Mesenteric fat pad (tissue), 1 donor: Measurements from ENCODE around the gene ATP10B. TPM values are rescaled to one million over a fixed set of nuclear protein-coding genes. Genes with fewer than 3 reads are reported as not detected.
"Not testable (repeated sequence)": the region's sequence is repeated elsewhere in the genome, so short reads cannot be mapped to it uniquely, and the experiment has no call there.

ENCODE experiments used
- DNase-seq: peaks from one replicate; pipeline ENCODE4 v3.0.0-alpha.2; 2020; ENCODE audit warnings: low spot score
- total RNA-seq: library from RNA; stranded (reverse); fragmentation: NEBNext Ultra II Directional; extraction: Animal tissue kit (Norgen Biotek cat#: 25700); gene quantifications from one replicate; pipeline ENCODE4 v1.2.1, GENCODE V29; 2021
- donor health status: DM: yes; HTN: yes; CAD: no.

ATP10B gene
- total RNA-seq, 1 donor from 2014 or later = 0.42 TPM

DNA sequence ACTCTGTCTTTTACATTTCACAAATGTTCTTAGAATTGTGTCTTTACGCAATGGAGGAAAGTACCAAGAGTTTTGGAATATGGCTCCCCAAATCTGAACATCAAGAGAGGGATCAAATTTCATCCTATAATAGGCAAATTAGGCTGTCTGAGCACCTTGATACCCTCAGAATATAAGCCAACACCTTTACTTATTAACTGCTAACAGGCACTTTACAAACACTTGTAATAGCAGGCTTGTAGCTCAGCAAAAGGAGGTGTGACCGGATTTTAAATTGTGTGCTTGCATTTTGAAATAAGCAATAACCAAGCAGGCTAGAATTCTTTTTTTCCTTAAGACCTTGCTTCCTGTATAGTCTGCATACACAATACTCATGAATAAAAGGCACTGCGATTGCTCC is 92.0 kb downstream of the ATP10B start:
- no peak for DNase-seq

DNA sequence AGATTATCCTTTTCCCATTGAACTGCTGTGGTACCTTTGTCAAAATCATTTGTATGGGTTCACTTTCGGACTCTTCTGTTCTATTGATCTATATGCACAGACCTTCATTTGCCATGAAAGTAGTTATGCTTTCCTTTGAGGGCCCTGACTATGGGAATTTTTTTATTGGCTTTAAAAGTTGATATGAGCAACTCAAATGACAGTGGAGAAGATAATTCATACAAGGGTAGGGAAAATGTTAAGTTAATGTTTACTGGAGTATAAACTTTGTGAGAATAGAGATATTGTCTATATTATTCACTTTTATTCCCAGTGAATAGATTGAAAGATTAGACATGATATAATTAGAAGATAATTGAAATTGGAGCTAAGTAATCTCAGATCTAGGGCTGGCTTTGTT is 94.8 kb downstream of the ATP10B start:
- DNase-seq = no peak

DNA sequence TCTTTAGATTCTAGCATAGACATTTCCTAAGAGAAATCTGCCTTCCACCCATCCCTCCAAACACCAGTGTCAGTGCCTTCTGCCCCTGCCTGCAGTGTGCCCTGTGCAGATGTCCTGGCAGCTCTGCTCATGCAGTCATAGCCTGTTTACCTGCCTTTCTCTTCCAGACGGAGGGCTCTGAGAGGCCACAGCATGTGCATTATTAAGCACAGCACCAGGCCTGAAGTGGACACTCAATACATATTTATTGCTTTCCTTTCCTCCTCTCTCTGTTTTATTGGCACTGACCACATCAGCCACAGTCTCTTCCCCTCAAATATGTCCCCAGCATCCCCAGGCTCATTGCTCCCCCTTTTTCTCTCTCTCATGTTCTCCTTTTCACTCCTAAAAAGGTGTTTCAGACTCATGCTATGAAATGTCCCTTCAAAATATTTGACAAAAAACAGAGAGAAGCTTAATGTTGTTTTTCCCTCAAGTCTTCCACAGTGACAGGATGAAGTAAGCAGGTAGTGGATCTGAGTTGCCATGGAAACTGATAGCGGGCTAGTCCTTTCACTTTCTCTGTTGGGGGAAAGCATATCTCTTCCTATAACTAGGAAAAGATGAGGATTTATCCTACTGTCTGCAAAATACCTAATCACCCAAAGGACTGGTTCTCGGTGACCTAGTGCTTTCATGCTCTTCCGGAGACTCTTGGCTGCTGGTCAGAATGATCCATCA is 100.9 kb downstream of the ATP10B start:
- no peak for DNase-seq

DNA sequence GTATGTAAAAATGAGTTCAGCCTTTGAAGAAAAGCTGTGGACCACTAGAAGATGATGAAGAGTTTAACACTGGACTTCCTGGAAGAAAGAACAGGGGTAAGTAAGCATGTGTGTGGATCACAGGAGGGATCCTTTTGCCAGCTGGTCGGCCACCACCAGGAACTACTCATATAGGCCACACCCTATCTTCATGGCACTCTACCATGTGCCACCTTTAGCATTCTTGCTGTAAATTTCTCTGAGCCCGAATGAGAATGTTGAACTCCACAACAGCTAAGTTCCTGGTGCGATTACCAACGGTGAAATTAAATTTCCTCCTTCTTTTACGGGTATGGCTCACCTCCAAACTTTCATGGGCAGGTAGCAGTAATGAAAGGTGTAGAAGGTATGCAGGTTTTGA is 102.3 kb downstream of the ATP10B start:
- no peak for DNase-seq

DNA sequence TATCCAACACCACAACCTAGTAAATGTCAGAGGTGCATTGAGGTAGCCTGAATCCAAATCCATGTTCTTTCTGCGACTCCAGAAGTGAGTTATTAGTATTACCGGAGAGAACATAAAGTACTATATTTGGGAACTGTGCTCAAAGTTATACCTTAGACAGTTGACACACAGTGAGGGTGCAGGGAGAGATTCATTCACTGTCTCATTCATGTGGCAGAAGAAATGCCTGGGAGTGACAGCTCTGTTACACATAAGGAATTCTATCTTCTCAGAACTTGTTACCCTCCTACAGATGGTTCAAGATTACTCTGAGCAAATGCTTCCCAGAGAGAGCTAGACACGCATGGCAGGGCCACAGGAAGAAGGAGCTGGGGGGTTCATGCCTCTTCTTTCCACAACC is 103.0 kb downstream of the ATP10B start:
- DNase-seq = no peak

DNA sequence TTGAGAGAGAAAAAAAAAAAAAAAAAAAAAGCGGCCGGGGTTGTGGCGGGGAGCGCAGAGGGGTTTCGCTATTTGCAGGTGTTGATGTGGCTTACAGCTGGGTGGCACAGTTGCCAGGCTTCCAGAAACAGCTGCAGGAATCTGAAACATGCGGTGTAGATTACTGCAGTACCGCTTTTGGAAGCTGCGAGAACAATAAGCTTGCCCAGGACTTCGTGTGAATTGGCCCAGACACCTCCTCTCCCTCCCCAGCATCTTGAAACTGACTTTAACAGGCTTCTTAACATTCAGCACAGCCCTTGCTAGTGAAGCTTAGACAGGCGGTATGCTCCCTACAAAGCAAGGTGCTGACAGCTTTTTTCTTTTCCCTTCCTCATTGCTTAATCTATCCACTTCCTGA is 104.0 kb downstream of the ATP10B start:
- DNase-seq = no peak

DNA sequence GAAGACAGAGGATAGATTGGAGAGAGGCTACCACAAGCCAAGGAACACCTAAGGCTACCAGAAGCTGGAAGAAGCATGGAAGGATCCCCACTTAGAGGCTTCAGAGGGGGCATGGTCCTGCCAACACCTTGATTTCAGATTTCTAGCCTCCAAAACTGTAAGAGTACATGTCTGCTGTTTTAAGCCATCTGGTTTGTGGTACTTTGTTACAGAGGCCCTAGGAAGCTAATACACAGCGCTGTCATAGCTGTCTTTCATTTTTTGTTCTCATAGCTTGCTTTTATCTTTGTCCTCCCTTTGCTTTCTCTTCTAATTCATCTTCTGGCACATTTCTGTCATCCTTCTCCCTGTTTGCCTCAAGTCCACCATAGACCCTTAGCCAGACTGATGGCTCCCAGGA is 104.5 kb downstream of the ATP10B start:
- DNase-seq = no peak

DNA sequence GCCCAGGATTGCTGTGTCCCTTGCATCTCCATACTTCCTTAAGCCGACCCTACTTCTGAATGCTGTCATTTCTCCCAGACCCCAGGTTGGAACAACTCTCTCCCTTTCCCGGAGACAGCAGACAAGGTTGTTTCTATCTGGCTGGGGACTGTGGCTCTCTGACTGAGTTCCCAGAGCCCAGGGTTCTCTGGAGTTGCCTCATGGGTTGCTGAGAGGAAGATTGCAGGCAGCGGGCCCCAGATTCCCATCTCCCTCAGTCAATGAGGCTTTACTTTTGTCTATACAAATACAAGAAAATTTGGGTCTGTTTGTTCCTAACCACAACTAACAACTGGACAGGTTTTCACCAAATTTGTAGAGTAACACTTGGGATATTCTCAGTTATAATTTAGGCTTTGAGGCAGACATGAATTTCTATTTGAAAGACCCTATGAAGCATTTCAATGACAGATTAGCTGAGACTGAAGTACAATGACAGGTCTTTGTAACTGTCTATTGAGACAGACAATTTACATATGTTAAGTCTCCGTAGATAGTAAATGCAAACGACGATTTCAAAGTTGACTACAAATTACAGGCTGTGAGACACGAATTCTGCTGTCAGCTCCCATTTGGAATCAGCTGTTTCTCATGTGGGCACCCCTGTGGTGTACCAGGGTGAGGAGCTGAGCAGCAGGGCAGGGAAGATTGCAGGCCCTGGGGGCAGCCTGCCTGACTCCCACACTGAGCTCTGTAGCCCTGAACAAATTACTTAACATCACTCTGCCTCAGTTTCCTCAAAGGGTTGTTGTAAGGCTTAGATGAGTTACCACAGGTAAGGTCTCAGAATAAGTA is 107.5 kb downstream of the ATP10B start:
- DNase-seq = no peak

DNA sequence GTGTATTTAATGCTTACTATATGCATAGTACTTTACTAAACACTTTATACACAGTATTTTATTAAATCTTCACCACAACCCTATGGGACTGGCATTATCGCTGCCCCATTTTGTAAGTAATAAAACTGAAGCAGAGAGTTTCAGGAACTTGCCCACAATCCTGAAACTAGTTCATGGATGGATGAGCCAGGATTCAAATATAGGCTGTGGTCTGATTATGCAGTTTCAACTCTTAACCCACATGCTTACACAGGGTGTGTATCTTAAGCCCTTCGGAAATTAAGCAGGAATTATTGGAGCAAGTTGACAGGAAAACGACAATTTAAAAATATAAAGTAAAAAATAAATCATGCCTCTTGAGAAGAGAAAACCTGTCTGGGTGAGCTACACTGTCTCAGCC is 109.0 kb downstream of the ATP10B start:
- no peak for DNase-seq

DNA sequence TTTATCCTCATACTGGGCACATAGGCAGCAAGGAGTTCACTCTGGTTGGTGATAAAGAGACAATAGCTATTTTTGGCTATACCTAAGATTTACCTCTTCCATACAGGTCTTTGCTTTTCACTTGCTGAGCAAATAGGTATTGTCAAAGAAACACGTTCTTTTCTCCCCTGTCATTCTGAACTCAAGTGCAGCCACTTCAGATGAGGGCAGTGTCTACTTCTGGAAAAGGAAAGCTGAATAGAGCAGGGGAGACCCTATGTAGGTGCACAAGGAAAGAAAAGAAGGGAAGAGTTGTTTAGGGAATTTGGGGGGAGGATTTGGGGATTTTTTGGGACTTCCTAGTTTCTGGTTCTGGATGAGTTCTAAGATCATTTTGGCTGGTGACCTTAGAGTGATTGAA is 109.6 kb downstream of the ATP10B start:
- DNase-seq = no peak

DNA sequence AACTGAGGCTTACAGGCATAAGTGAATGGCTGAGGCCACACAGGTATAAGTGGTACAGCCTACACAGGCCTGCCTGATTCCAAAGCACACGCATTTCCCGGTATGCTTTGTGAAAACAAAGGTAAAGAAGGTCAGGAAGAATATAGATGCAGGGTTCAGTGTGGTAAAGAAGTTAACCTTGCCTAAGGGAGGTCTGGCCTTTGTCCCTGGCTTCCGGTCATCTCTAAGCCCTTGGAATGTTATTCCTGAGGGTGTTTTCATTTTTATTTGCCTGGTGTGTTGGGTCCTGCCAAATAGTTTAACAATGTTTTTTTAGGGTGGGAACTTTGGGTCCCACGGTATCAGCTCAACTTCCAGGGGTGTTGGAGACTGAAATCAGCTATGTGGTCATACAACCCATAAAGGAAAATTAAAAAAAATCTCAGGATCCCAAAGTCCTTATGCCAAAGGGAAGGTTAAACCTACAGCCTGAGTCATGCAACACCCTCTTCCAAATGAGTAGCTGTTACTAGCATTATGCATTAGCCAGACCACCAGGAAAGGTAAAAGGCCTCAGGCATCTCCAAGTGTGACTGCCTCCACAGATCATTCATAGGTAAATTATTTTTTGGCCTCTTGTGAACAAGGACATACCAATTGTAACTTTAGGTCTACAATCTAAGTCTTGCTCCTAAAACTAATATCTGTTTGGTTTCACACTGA is 124.6 kb downstream of the ATP10B start:
- DNase-seq = no peak

DNA sequence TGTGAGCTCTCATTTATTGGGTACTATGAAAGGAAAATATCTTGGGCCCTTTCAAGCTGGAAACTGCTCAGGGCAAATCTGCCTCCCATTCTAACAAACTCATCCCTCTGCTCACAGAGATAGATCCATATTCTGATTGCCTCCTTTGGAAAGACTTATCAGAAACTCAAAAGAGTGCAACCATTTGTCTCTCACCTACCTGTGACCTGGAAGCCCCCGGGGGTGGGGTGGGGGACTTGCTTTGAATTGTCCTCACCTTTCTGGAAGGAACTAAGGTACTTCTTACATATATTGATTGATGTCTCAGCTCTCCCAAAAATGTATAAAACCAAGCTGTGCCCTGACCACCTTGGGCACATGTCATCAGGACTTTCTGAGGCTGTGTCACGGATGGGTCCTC is 125.3 kb downstream of the ATP10B start:
- DNase-seq = no peak

DNA sequence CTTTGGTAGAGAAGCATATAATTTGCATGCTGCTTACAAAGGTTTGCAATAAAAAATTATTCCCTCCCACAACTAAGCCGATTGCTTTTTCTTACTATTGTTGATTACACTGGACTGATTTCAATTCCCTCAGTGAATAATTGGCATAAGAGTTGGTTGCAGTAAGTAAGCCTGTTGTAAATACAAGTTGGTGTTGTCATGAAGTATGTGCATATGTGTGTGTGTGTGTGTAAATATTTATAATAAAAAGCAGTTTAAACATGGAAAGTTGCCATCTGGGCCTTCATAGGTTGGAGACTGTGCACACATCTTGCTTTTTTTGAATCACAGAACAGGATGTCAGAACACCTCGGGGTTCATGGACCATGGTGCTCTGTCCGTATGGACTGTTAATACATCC is 131.2 kb downstream of the ATP10B start:
- no peak for DNase-seq

DNA sequence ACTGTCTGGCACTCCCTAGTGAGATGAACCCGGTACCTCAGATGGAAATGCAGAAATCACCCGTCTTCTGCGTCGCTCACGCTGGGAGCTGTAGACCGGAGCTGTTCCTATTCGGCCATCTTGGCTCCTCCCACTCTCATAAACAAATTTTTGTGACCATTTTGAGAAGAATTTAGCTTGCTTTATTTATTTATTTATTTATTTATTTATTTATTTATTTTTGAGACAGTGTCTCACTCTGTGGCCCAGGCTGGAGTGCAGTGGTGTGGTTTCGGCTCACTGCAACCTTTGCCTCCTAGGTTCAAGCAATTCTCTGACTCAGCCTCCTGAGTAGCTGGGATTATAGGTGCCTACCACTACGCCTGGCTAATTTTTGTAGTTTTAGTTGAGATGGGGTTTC is 136.5 kb downstream of the ATP10B start:
- not testable (repeated sequence) for DNase-seq

DNA sequence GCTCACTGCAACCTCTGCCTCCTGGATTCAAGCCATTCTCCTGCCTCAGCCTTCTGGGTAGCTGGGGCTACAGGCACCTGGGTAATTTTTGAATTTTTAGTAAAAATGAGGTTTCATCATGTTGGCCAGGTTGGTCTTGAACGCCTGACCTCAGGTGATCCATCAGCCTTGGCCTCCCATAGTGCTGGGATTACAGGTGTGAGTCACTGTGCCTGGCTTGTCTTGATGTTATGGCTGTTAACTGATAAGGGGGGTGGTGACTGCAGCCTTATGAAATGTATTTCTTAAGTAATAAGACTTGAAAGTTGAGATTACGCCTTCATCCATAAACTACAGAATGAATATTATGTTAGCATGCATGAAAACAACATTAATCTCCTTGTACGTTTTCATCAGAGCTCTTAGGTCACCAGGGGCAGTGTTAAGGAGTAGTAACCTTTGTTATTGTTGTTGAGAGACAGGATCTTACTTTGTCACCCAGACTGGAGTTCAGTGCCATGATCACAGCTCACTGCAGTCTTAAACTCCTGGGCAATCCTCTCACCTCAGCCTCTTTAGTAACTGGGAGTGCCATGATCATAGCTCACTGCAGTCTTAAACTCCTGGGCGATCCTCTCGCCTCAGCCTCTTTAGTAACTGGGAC is 148.3 kb downstream of the ATP10B start:
- no peak for DNase-seq

DNA sequence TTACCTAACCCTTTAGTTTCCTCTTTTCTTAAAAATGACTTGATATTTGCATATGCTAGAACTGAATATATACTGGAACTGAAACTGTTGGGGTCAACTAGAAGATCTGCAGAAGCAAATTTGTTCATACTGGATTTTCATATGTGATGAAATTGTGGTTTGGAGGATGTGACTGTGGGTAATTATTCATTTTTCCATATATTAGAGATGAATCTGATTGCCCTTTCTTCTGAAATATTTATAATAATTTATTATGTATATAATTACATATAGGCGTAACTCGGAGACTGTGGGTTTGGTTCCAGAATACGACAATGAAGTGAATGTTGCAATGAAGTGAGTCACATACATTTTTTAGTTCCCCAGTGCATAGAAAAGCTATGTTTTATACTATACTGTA is 149.1 kb downstream of the ATP10B start:
- no peak for DNase-seq

DNA sequence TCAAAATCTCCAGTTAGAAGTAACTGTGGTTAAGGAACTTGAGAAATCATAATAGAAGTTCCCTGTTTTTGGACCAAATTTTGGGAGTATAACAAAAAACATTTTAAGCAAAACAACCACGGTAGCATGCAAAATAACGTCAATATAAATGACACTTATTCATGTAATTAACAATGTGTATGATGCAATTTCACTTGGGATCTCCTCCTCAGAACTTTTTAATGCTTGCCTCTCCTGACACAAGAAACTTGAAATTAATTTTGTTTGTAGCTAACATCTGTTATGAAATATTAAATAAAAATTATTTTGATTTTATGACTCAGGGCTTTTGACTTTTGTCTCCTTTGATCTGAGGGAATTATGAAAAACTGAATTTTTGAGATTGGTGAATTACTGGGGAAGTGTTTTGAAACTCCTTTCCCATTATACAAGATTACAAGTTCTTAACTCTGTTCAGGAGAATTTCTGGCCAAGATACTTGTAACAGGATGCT is 149.7 kb downstream of the ATP10B start:
- DNase-seq = no peak

DNA sequence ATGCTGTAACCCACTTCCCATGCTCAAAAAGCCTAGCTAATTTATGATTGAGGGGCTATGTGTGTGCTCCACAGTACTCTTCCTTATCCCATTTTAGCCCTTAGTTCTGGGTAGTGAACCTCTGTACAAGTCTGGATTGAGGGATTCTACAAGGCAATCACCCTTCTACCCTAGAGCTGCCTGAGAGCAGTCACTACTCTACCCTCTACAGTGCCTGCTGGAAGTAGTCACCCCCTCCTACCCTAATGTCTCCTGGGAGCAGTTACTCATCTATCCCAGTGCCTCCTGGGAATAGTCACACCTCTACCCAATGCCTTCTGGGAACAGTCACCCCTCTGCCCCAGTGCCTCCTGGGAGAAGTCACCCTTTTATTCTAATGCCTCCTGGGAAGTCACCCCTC is 150.6 kb downstream of the ATP10B start:
- DNase-seq = no peak

DNA sequence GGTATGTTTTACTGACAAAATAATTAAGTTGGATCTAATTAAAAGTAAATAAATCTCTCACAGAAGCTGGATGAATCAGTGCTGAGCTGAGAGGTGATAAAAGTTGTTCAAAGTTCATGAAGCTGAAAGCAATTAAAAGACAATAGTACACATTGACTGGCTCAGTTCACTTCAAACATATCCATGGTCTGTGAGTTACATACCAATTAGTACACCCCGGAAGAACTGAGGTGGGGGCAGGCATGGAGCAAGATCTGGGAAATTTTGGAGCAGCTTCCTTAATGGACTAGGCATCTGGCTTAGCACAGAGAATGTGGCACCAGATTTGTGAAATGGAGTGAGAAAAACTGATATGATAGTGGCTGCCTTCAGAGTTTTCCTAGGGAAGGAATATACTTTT is 152.7 kb downstream of the ATP10B start:
- no peak for DNase-seq

DNA sequence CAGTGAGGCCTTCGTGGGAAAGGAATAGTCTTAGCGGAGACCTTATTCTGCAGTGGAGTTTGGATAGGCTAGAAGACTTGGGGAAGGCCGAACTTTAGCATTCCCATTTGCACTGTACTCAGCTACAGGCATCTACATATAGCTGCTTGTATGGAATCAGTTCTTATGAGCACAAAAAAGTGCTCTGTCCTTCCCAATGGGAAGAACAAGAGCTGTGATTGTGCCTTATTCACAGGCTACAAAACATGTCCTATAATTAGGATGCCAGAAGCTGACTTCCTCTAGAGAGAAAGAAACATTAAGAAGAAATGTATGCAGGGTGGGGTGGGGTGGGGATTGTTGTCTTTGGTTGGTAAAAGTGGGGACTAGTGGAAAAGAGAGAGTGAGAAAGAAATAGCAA is 154.7 kb downstream of the ATP10B start:
- DNase-seq = no peak

DNA sequence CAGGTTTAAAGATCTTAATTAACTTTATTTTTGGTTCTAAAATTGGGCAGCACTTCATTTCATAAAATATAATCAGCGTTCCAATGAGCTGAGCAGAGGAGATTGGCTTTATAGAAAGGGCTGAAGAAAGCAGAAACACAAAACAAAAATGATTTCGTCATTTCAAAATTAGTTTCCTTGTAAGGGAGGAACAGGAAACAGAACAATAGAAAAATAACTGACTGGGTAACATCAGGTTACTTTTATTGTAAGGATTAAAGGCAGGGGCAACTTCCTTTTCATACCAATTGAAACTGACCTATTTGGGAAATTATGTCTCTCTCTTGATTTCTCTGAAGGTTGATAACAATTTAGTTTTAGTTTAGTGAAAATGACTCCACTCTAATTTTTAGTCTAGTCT is 157.1 kb downstream of the ATP10B start:
- DNase-seq = no peak
